Measurements from ENCODE around the gene TNFRSF19.
A peak's percentile ranks its signal among the peaks of the same experiment; 100 is the strongest.

TNFRSF19 gene

GRCh38 chr13:23605831-23606230 is 35.6 kb downstream of the TNFRSF19 start:
- DNase-seq (ENCODE audit: insufficient read length, low spot score) (no peak), FAIRE-seq (no peak)
- no peak for TF ChIP-seq POLR2A (IDR thresholded peaks at IDR 0.05; ENCODE audit: low read depth, low read length)

DNA sequence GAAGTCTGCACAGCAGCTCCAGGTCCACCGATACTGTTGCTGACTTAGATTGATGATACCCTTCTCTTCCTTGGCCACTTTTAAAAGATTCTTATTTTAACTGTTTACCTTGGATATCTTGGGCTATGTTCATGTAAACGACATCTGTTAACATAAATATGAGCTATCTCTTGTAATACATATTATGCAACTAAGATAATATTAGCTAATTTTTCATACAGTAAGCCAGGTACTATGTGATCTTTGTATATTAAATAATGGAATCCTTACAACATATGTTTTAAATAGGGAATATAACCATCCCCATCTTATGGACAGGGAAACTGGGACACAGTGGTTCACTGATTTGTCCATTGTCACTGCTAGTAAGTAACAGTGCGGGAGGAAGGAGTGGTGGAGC is 37.9 kb downstream of the TNFRSF19 start:
- DNase-seq (ENCODE audit: insufficient read length, low spot score) (no peak), FAIRE-seq (no peak)
- TF ChIP-seq POLR2A (IDR thresholded peaks at IDR 0.05; ENCODE audit: low read depth, low read length): no peak

DNA sequence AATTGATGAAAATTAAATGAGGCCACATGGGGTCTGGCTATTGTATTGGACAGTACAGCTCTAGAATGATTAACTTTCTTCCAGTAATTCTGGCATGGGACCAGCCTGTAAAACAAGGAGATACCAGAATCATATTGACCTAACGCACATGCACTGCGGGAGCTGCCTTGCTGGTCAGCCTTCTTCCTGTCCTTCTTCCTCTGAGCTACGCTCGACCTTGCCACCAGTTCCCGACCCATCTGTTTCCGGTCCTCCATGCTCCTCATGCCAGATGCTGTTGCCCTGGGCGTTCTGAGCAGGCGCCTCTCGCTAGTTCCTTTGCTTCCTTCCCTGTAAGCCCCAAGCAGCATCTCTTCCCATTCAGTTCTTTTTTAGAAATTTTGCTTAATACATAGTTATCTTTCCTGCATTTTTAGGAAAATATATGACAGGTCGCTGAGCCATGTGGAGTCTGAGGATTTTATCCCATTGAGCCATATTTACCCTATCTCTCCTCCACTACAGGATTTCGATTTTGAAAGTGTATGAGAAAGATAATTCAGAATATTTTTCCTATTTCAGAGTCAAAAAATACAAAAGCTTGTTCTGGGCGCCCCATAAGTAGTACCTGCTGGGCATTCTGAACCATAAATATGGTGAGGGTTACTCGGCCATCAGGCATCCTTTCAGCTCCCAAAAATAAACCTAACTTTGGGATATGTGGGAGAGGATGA is 38.6 kb downstream of the TNFRSF19 start:
- DNase-seq (ENCODE audit: insufficient read length, low spot score) (no peak), FAIRE-seq (no peak)
- TF ChIP-seq POLR2A (IDR thresholded peaks at IDR 0.05; ENCODE audit: low read depth, low read length): no peak

DNA sequence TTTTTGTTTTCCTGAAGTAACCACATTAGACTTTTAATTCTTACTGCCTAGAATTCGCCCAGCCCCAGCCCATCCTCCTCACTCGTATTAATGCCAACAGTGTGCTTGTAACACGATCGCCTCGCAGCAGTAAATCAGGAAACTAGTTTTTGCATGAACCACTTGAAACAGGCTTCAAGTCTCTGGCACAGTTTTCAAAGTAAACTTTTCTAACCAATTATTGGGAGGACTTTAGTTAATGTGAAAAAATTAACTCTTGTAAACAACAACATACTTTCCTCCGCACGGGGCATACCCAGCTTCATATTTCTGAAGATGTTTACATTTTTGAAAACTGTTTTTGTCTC is 39.2 kb downstream of the TNFRSF19 start:
- no peak for FAIRE-seq
- no peak for DNase-seq (ENCODE audit: insufficient read length, low spot score)
- TF ChIP-seq POLR2A (IDR thresholded peaks at IDR 0.05; ENCODE audit: low read depth, low read length): no peak

DNA sequence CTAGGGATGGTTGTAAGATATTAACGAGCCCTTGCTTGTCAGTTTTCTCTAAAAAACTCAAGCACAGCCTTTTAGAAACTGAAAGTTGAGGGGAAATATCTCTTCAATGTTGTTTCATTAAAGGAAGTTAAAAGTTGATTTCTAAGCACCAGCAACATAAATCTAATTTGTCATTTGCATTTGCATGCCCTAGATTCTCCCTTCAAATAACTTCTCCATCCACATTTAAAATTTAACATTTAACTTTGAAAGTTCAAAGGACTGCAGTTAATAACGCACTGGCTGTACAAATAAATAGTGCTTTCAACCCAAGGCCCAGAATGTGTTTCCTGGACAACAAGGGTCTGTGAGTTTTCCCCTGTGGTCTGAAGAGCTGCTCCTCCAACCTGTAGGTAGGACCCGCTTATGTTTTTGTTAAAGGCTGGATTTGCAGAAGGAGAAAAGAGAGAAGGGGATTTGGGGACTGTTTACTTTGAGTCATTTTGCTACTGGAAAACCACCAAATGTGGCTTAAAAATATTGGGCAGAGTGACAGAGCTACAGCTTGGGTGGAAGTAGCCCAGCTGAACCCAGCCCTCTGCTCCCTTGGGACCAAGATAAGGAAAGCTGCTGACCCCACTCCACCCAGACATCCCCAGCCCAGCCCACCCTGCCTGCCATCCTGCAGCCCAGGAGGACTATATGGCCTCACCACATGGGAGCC is 39.8 kb downstream of the TNFRSF19 start:
- TF ChIP-seq POLR2A (IDR thresholded peaks at IDR 0.05; ENCODE audit: low read depth, low read length): no peak
- no peak for FAIRE-seq

DNA sequence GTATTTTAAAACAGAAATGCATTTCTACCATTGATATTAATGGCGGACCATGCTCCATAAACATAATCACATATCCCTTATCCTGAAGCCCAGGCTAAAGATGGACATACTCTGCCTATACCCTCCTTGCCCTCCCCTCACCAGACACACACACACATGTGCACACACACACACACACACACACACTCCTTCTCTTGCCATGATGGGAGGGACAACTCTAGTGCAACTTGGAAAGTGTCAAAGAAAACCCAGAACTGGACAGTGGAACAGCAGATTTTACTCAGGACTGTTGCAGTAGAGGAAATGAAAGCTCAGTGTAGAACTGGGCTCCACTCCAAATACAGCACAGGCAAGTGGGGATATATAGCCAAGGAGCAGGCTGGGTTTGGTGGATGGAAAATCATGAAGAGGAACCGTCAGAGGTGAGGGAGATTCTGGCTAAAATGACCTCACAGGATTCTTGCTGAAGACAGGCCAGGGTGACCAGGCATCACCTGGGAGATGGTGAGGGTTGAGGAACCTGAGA is 40.8 kb downstream of the TNFRSF19 start:
- no peak for DNase-seq (ENCODE audit: insufficient read length, low spot score)
- no peak for FAIRE-seq
- no peak for TF ChIP-seq POLR2A (IDR thresholded peaks at IDR 0.05; ENCODE audit: low read depth, low read length)

More for the DNA sequence above, 39.8 kb downstream of the TNFRSF19 start:
- DNase-seq (ENCODE audit: insufficient read length, low spot score): no peak

DNA sequence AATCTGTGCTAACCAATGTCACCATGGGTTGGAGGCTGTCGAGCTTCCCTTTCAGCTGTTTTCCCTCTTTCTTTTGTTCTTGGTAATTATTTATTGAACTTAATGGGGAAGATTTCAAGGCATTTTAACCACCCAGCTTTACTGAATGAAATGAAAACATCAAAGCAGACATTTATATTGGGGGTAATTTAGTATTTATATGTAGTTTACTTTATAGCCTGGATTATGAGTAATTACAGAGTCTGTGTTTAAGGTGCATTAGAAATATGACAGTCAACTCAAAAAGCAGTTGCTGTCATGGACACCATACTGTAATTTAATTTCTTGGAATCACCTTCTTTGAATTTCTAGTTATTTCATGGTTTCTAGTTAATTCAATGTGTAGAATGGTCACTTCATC is 42.0 kb downstream of the TNFRSF19 start:
- TF ChIP-seq POLR2A (IDR thresholded peaks at IDR 0.05; ENCODE audit: low read depth, low read length): no peak
- no peak for DNase-seq (ENCODE audit: insufficient read length, low spot score)
- FAIRE-seq: no peak

GRCh38 chr13:23612731-23613130 is 42.5 kb downstream of the TNFRSF19 start:
- FAIRE-seq: no peak
- DNase-seq (ENCODE audit: insufficient read length, low spot score): no peak

GRCh38 chr13:23613596-23613995 is 43.4 kb downstream of the TNFRSF19 start:
- no peak for FAIRE-seq
- no peak for TF ChIP-seq POLR2A (IDR thresholded peaks at IDR 0.05; ENCODE audit: low read depth, low read length)
- no peak for DNase-seq (ENCODE audit: insufficient read length, low spot score)

More at GRCh38 chr13:23612731-23613130, 42.5 kb downstream of the TNFRSF19 start:
- TF ChIP-seq POLR2A (IDR thresholded peaks at IDR 0.05; ENCODE audit: low read depth, low read length): no peak

GRCh38 chr13:23615395-23616081 is 45.3 kb downstream of the TNFRSF19 start:
- TF ChIP-seq POLR2A (IDR thresholded peaks at IDR 0.05; ENCODE audit: low read depth, low read length): no peak
- no peak for DNase-seq (ENCODE audit: insufficient read length, low spot score)
- no peak for FAIRE-seq

GRCh38 chr13:23616228-23616627 is 46.0 kb downstream of the TNFRSF19 start:
- no peak for DNase-seq (ENCODE audit: insufficient read length, low spot score)
- no peak for FAIRE-seq

DNA sequence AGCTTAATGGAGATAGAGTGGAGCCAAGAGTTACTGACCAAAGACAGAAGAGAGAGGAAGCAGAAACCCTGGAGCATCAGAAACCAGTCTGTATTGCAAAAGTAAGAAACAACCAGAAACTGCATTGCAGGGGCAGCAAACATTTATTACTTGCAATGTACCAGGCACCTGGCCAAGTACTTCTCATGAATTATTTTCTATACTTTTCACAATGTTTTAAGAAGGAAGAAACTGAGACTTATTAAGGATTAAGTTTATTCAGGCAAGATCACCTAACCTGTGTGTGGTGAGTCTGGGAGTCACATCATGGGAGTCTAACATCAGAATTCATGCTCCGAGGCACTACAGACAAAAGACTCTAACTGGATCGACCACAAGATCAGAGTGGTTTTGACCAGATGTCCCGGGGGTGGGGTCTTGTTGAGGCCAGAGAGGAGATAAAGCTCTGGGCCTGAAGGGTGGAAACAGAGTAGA is 47.4 kb downstream of the TNFRSF19 start:
- TF ChIP-seq POLR2A (IDR thresholded peaks at IDR 0.05; ENCODE audit: low read depth, low read length): no peak
- DNase-seq (ENCODE audit: insufficient read length, low spot score) (no peak), FAIRE-seq (no peak)

More at GRCh38 chr13:23616228-23616627, 46.0 kb downstream of the TNFRSF19 start:
- no peak for TF ChIP-seq POLR2A (IDR thresholded peaks at IDR 0.05; ENCODE audit: low read depth, low read length)

- no peak for TF ChIP-seq POLR2A (IDR thresholded peaks at IDR 0.05; ENCODE audit: low read depth, low read length)
- no peak for FAIRE-seq
- peak; percentile 10 for DNase-seq (ENCODE audit: insufficient read length, low spot score)
Observed at GRCh38 chr13:23618341-23618740, 48.1 kb downstream of the TNFRSF19 start.

Data from H54 (cell line).